ENCODE data around the gene RYR2. TPM values are rescaled to one million over a fixed set of nuclear protein-coding genes. Genes with fewer than 3 reads are reported as not detected.

RYR2 gene
- polyA plus RNA-seq, 2 of the 4 experiments (the other 2 are of a cell fraction), result 0.06 TPM; not detected in 1

DNA sequence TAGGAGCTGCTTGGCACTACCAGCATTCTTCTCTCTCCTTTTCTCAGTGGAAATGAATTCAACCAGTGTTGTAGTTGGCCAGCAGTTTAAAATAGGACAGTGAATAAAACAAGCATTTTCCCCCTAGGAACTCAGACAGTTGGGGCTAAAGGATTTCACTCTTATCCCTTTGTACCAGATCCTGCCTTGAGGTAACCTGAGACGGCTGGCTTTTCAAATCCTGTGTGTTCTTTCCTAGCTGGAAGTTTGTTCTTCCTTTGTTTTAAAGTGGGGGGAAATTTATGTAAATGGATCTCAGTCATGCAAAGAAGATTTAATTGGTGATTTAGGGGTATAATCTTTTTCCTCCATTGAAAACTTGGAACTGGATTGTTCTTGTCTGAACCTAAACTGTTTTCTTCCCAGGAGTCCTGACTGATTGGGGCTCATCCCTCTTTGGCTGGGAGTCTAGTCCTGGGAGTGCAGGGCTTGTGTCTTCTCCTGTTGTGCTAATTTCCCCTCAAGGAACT lies 825.5 kb downstream of the RYR2 start:
- DNase-seq (ENCODE audit: low read depth in 1 of 2, low spot score in 1 of 2), result no peak
- TF ChIP-seq CEBPB (IDR thresholded peaks at IDR 0.05) (no peak), FOSL2 (IDR thresholded peaks at IDR 0.05) (no peak), FOSL2 (CRISPR knock-in tag; IDR thresholded peaks at IDR 0.05) (no peak), CHD4 (IDR thresholded peaks at IDR 0.05; ENCODE audit: borderline replicate concordance) (no peak), HOXA7 (CRISPR knock-in tag; IDR thresholded peaks at IDR 0.05) (no peak), MYC (IDR thresholded peaks at IDR 0.05; ENCODE audit: borderline replicate concordance, low read length) (no peak), ZNF302 (CRISPR knock-in tag; IDR thresholded peaks at IDR 0.05) (no peak), GATA3 (IDR thresholded peaks at IDR 0.05; ENCODE audit: borderline replicate concordance) (no peak), KDM1A (IDR thresholded peaks at IDR 0.05; ENCODE audit: low read depth) (no peak), EP300 (IDR thresholded peaks at IDR 0.05) (no peak), NR3C1 (IDR thresholded peaks at IDR 0.05) (no peak), NPAS2 (CRISPR knock-in tag; IDR thresholded peaks at IDR 0.05; ENCODE audit: borderline replicate concordance) (no peak)
- TF ChIP-seq, protein P1, sequence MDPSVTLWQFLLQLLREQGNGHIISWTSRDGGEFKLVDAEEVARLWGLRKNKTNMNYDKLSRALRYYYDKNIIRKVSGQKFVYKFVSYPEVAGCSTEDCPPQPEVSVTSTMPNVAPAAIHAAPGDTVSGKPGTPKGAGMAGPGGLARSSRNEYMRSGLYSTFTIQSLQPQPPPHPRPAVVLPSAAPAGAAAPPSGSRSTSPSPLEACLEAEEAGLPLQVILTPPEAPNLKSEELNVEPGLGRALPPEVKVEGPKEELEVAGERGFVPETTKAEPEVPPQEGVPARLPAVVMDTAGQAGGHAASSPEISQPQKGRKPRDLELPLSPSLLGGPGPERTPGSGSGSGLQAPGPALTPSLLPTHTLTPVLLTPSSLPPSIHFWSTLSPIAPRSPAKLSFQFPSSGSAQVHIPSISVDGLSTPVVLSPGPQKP (IDR thresholded peaks at IDR 0.05; ENCODE audit: low read depth, low read length), result no peak
- no peak for FAIRE-seq
- POLR2A ChIA-PET, result no interaction called here
- Histone ChIP-seq H3K4me2 (no peak overlapping the region), H3K9me3 (no peaks in the 10 kb centered on the region), H3K4me1 (no peaks in the 10 kb centered on the region), H3K27ac (no peak overlapping the region), H3K4me3 (no peak overlapping the region)
- CTCF ChIA-PET, result interaction anchor here (0.7 kb wide), 1 partner anchor 16 kb away, joined by 3 read pairs; no protein-coding TSS in a partner anchor
- no peak for ATAC-seq
- 29% methylated on average over 1 of the region's 1 CpG for WGBS (ENCODE audit: missing lambda C conversion rate)

DNA sequence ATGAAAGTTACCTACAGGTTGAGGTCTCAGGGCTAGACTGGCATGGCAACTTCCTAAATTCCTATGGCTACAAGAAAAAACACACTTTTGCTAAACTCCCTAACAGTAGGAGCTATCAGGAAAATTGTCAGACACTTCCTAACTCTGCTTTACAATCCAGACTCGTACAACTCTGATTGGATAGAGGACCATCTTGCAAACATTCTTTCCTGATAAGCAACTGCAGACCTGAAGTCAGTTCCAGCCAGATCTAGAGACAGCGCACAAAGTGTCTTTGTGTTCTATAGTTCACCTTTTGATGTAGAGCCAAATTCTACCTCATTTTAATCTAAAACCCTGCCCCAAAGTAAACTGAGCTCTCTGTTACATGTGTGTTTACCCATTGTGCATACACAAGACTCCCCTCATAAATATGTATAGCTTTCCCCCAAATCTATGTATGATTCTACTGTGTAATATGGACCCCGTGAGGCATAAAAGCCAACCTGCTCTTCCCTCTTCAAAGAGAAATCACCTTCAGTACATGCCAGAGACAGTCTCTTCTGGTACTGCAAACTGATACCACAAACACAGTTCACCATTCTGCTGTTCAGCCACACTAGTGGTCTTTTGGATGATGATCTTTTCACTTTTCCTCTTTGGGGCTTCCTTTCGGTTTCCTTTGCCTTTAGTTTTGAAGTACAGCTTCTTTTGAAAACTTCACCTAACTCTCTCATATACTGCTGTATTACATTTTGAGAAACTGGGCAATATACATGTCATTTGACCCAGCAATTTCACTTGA lies 827.0 kb downstream of the RYR2 start:
- H3K4me1 ChIP-seq, result peaks cover 13% of the 10 kb centered on the region
- CTCF ChIA-PET, result no interaction called here
- 38% methylated on average over 4 of the region's 4 CpGs for WGBS (ENCODE audit: missing lambda C conversion rate)
- no peak for ATAC-seq
- no peak overlapping the region for H3K4me2 ChIP-seq
- TF ChIP-seq, protein P2, sequence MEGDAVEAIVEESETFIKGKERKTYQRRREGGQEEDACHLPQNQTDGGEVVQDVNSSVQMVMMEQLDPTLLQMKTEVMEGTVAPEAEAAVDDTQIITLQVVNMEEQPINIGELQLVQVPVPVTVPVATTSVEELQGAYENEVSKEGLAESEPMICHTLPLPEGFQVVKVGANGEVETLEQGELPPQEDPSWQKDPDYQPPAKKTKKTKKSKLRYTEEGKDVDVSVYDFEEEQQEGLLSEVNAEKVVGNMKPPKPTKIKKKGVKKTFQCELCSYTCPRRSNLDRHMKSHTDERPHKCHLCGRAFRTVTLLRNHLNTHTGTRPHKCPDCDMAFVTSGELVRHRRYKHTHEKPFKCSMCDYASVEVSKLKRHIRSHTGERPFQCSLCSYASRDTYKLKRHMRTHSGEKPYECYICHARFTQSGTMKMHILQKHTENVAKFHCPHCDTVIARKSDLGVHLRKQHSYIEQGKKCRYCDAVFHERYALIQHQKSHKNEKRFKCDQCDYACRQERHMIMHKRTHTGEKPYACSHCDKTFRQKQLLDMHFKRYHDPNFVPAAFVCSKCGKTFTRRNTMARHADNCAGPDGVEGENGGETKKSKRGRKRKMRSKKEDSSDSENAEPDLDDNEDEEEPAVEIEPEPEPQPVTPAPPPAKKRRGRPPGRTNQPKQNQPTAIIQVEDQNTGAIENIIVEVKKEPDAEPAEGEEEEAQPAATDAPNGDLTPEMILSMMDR (IDR thresholded peaks at IDR 0.05), result no peak
- TF ChIP-seq TFCP2L1 (CRISPR knock-in tag; IDR thresholded peaks at IDR 0.05) (no peak), EHMT2 (IDR thresholded peaks at IDR 0.05; ENCODE audit: low read depth) (no peak), ZFP36 (IDR thresholded peaks at IDR 0.05; ENCODE audit: borderline replicate concordance, partially characterized antibody) (no peak), FOSB (CRISPR knock-in tag; IDR thresholded peaks at IDR 0.05) (no peak), ESRRA (IDR thresholded peaks at IDR 0.05; ENCODE audit: borderline replicate concordance, low read length) (no peak), HDAC2 (IDR thresholded peaks at IDR 0.05) (no peak), SMC3 (IDR thresholded peaks at IDR 0.05) (no peak), POLR2A (IDR thresholded peaks at IDR 0.05; ENCODE audit: low read length) (no peak), BHLHE40 (IDR thresholded peaks at IDR 0.05; ENCODE audit: low read depth, low read length) (no peak), MAFK (IDR thresholded peaks at IDR 0.05; ENCODE audit: partially characterized antibody) (no peak), NR3C1 (IDR thresholded peaks at IDR 0.05) (no peak)
- TF ChIP-seq, protein P3, sequence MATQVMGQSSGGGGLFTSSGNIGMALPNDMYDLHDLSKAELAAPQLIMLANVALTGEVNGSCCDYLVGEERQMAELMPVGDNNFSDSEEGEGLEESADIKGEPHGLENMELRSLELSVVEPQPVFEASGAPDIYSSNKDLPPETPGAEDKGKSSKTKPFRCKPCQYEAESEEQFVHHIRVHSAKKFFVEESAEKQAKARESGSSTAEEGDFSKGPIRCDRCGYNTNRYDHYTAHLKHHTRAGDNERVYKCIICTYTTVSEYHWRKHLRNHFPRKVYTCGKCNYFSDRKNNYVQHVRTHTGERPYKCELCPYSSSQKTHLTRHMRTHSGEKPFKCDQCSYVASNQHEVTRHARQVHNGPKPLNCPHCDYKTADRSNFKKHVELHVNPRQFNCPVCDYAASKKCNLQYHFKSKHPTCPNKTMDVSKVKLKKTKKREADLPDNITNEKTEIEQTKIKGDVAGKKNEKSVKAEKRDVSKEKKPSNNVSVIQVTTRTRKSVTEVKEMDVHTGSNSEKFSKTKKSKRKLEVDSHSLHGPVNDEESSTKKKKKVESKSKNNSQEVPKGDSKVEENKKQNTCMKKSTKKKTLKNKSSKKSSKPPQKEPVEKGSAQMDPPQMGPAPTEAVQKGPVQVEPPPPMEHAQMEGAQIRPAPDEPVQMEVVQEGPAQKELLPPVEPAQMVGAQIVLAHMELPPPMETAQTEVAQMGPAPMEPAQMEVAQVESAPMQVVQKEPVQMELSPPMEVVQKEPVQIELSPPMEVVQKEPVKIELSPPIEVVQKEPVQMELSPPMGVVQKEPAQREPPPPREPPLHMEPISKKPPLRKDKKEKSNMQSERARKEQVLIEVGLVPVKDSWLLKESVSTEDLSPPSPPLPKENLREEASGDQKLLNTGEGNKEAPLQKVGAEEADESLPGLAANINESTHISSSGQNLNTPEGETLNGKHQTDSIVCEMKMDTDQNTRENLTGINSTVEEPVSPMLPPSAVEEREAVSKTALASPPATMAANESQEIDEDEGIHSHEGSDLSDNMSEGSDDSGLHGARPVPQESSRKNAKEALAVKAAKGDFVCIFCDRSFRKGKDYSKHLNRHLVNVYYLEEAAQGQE (IDR thresholded peaks at IDR 0.05), result no peak
- POLR2A ChIA-PET, result no interaction called here
- H3K4me3 ChIP-seq, result no peak overlapping the region
- H3K27ac ChIP-seq, result no peak overlapping the region
- FAIRE-seq, result no peak
- H3K9me3 ChIP-seq, result no peaks in the 10 kb centered on the region
- no peak for DNase-seq (ENCODE audit: low read depth in 1 of 2, low spot score in 1 of 2)

Measured in A549 (cell line).